Breast epithelium (tissue), 3 donors: ENCODE data around the gene TM4SF4.

Experiments used
- POLR2AphosphoS5 ChIP-seq, 3 donors: sonication (generic); formaldehyde crosslinking; IDR thresholded peaks; one replicate each; pipeline ENCODE4 v1.6.1; 2017; ENCODE audit warnings: antibody characterized with exemption in 3 of 3
- TF ChIP-seq, protein P1 (sequence below), 3 donors: fragments of 450-650 bp; IDR thresholded peaks; one replicate each; pipeline ENCODE4 v1.5.1; 2016 to 2017; ENCODE audit warnings: antibody characterized with exemption in 3 of 3, mild to moderate bottlenecking in 3 of 3, moderate library complexity in 3 of 3

DNA sequence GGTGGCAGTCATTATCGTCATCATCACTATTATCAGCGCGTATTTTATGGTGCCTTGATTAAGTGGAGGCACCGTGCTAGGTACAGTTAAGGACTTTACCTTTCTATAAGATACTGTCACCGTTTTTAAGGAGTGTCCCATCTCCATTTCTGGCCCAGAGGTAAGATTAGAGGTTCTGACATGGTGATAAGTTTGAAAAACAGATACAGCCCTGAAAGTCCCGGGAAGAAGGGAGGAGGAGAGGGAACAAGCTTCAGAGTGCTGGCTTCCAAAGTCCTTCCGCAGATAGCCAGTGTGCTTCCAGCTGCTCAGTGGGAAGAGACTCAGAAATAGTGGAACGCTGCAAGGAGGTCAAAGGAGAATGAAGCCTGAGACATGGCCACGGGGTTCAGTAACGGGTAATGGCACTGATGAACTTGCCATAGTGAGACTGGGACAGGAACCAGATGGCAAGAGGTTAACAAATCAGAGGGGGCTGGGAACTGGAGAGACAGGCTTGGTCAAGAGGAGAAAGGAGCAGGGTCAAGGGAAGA lies 9.1 kb upstream of the TM4SF4 start:
- TF ChIP-seq, protein P1, sequence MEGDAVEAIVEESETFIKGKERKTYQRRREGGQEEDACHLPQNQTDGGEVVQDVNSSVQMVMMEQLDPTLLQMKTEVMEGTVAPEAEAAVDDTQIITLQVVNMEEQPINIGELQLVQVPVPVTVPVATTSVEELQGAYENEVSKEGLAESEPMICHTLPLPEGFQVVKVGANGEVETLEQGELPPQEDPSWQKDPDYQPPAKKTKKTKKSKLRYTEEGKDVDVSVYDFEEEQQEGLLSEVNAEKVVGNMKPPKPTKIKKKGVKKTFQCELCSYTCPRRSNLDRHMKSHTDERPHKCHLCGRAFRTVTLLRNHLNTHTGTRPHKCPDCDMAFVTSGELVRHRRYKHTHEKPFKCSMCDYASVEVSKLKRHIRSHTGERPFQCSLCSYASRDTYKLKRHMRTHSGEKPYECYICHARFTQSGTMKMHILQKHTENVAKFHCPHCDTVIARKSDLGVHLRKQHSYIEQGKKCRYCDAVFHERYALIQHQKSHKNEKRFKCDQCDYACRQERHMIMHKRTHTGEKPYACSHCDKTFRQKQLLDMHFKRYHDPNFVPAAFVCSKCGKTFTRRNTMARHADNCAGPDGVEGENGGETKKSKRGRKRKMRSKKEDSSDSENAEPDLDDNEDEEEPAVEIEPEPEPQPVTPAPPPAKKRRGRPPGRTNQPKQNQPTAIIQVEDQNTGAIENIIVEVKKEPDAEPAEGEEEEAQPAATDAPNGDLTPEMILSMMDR (IDR thresholded peaks at IDR 0.05) = no peak
- no peak for TF ChIP-seq POLR2AphosphoS5 (IDR thresholded peaks at IDR 0.05)
